Neural cell (in vitro differentiated cells): ENCODE data around the gene ADGRF1.

Source experiments
- CTCF ChIP-seq: fragments of 450-650 bp; IDR thresholded peaks from 2 replicates; pipeline ENCODE4 v1.5.1; 2014; ENCODE audit warnings: antibody characterized with exemption, mild to moderate bottlenecking, moderate library complexity; ENCODE audit not compliant: poor library complexity, severe bottlenecking
- EZH2 ChIP-seq: fragments of 200-600, 300-800 bp; shearing (Covaris generic), sonication (generic); IDR thresholded peaks from 2 replicates; pipeline ENCODE4 v1.6.1; 2014; ENCODE audit warnings: antibody characterized with exemption, low read length, borderline replicate concordance, mild to moderate bottlenecking; ENCODE audit not compliant: insufficient read depth, poor library complexity, severe bottlenecking
- RAD21 ChIP-seq: fragments of 450-650 bp; conservative IDR thresholded peaks from 2 replicates; pipeline ENCODE4 v1.6.1; 2014; ENCODE audit warnings: antibody characterized with exemption, mild to moderate bottlenecking, moderate library complexity
- REST ChIP-seq: IDR thresholded peaks from 2 replicates; pipeline ENCODE4 v1.6.1; 2012; ENCODE audit warnings: borderline replicate concordance
- TAF1 ChIP-seq: IDR thresholded peaks from 2 replicates; pipeline ENCODE4 v1.6.1; 2012; ENCODE audit warnings: low read depth

GRCh38 chr6:46997646-46998045, 44.5 kb downstream of the ADGRF1 start:
- TF ChIP-seq EZH2 (no peak), CTCF (no peak), TAF1 (no peak), REST (no peak), RAD21 (no peak)
